ENCODE measurements around the gene SEMA7A. TPM values are rescaled to one million over a fixed set of nuclear protein-coding genes. Genes with fewer than 3 reads are reported as not detected.

Gene SEMA7A
- total RNA-seq, 1 experiment from 2014 or later = 14.3 TPM

GRCh38 chr15:74422265-74422651, 11.5 kb downstream of the SEMA7A start:
- no peak for DNase-seq (ENCODE audit: low spot score)
- in situ Hi-C loops (cut with HindIII; ENCODE audit: low sequenced_read_pairs) = no loop called here

DNA sequence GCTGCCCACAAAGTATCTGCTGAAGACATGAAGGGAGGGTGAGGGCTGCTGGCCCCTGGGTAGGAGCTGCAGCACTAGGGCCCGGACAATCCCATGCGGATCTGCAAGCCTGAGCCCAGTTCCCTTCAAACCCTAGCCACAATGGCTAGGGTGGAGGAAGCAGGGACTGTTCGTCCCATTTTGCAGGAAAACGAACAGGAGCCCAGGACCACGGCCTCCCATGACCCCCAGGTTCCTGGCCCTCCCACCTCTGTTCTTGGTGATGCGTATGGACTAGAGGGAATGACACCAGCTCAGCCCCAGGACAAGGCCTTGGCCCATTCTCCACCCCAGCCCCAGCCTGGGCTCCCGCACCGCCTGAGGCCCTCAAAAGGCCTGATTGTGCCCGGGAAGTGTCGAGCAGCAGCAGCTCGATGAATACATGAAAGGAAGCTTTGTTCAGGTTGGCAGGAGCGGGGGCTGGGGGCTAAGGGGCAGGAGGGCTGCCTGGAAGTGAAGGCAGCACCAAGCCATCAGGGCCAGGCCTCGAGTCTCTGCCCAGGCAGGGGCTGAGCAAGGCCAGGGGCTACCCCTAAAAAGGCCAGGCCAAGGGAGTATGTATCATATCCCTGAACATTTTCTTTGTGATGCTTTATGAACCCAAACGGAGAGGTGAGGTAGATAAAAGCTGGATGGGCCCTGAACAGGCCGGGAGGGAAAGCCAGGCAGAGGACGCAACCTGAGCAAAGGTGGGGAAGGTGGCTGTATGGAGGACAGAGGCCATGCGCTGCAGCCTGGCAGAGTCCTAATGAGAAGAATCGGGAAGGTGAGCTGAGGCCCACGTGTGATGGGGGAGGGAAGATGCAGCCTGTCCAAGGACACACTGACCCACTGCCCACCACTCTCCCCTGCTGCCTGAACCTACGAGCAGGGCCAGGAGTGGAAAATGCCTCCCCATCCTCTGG, 12.2 kb downstream of the SEMA7A start:
- DNase-seq (ENCODE audit: low spot score) = no peak
- in situ Hi-C loops (cut with HindIII; ENCODE audit: low sequenced_read_pairs) = no loop called here

- peak; percentile 68 for DNase-seq (ENCODE audit: low spot score)
- in situ Hi-C loops (cut with HindIII; ENCODE audit: low sequenced_read_pairs) = no loop called here
These were observed 13.4 kb downstream of the SEMA7A start for GRCh38 chr15:74420193-74420905.

- in situ Hi-C loops (cut with HindIII; ENCODE audit: low sequenced_read_pairs) = no loop called here
- no peak for DNase-seq (ENCODE audit: low spot score)
These were observed 14.3 kb downstream of the SEMA7A start for GRCh38 chr15:74419432-74419831.

DNA sequence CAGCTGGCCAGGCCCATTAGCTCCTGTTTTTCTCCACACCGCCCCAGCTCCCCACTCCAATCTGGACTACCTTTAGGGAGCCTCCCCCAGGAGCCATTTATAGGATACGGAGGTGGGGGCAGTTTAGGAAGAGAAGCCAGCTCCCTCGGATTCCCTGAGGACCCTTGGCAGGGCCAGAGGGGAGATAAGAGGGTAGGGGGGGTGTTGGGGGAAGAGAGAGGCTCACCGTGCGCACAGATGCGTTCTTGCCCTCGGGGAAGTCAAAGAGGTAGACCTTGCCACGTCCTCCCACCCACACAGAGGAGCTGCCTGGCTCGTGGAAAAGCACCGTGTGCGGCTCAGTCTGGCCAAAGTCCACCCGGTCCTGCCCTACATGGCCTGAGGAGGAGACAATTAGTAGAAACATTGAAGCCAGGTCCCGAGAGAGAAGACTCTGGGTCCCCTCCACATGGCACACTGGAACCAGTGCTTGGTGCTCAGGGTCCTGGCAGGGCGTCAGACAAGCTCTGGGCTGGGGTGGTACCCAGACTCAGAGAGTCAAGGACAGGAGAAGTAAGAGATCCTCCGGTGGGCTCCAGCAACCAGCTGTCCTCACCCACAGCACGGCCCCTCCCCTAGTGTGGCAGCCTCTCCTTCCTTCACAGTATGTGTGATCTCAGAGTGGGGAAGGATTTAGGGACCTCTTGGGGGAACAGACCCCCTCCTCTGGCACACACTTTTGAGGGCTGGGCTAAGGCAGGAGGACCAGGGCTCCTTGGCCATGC, 15.0 kb downstream of the SEMA7A start:
- in situ Hi-C loops (cut with HindIII; ENCODE audit: low sequenced_read_pairs) = no loop called here
- no peak for DNase-seq (ENCODE audit: low spot score)

GRCh38 chr15:74417670-74418069, 16.1 kb downstream of the SEMA7A start:
- DNase-seq (ENCODE audit: low spot score) = no peak
- in situ Hi-C loops (cut with HindIII; ENCODE audit: low sequenced_read_pairs) = no loop called here

GRCh38 chr15:74417225-74417624, 16.5 kb downstream of the SEMA7A start:
- in situ Hi-C loops (cut with HindIII; ENCODE audit: low sequenced_read_pairs) = no loop called here
- no peak for DNase-seq (ENCODE audit: low spot score)

DNA sequence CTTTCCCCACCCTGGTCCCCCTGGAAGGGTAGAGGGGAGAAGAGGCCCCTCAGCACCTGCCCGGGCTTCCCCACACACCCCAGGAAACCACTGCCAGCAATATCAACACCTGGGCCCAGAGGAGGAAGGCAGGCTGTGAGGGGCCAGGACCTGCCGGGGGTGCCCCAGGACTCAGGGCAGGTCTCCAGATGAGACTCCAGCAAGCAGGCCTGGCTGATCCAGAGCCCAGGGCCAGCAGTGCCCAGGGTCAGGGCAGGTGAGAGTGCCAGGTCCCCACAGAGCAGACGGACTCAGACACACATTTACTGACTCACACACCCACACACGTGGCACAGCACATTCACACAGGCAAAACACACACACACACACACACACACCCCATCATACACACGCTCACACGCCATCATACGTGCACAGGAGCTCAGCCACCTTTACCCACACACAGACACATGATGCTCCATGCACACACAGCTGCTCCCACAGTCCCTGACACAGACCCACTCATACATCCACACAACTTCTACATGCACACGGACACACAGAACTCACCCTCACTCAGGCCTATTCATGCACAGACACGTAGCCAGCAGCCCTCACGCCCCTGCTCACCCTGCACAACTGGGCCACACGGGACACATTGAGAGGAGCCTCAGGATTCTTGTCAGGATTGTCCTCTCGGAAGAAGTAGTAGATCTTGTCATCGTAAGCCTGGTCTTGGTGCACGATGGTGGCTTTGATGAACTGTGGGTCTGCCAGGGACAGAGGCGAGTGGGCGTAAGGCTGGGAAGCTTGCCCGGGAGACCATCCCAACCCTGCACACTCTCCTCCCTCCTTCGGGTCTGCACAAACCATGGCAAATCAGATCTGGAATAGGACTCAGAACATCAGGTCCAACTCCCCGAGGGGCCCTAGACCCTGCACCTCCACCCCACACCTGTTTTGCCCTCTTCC, 17.5 kb downstream of the SEMA7A start:
- no peak for DNase-seq (ENCODE audit: low spot score)
- in situ Hi-C loops (cut with HindIII; ENCODE audit: low sequenced_read_pairs) = no loop called here

- DNase-seq (ENCODE audit: low spot score) = no peak
- in situ Hi-C loops (cut with HindIII; ENCODE audit: low sequenced_read_pairs) = no loop called here
These were observed 19.0 kb downstream of the SEMA7A start for GRCh38 chr15:74414603-74415338.

- DNase-seq (ENCODE audit: low spot score) = no peak
- in situ Hi-C loops (cut with HindIII; ENCODE audit: low sequenced_read_pairs) = no loop called here
These were observed 19.6 kb downstream of the SEMA7A start for GRCh38 chr15:74414081-74414580.

DNA sequence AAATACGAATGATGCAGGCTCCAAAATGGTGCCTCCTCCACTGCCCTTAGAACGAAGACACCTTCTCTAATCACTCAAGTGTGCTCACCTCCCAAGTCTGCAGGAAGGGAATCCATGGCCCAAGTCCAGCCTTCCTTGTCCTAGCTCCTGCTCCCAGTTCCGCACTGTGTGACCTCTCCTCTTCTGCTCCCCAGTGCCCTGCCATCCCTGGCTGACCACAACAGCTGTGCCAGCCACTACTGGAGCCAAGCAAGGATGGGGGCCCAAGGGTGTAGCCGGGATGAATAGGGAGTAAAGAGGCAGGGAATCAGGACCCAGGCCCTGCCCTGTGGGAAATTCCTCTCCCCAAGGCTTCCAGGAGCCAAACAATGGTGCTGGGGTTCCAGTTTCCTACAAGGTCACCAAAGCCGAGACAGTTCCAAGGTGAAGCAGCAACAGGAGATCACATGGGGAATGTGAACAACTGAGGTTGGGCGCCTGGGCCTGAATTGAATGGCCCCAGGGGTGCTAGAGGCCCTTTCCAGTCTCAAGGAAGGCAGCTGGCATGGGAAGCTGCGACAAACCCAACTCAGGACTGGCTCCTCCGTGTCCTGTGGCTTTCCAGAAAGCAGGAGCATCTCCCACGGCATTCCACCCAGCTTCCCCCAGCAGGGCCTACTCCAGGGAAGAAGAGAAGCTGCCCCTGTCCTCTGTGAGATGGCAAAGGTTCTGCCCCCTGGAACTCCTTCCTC, 20.2 kb downstream of the SEMA7A start:
- in situ Hi-C loops (cut with HindIII; ENCODE audit: low sequenced_read_pairs) = no loop called here
- DNase-seq (ENCODE audit: low spot score) = no peak

DNA sequence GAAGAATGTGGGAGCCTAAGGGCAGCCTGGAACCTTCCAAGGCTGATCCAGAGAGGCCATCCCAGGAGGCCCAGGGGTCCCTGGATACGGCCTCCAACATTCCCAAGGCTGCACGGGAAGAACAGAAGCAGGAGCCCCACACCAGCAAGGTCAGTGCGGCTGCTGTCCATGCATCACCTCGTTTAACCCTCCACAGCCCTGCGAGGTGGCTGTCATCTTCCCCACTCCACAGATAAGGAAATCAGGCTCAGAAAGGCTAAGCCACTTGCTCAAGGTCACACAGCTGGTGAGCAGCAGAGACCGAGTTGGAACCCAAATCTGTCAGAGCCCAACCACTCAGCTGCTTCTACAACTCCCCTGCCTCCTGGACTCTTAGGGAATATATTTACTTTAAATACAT, 21.6 kb downstream of the SEMA7A start:
- no peak for DNase-seq (ENCODE audit: low spot score)
- in situ Hi-C loops (cut with HindIII; ENCODE audit: low sequenced_read_pairs) = no loop called here

- no peak for DNase-seq (ENCODE audit: low spot score)
- in situ Hi-C loops (cut with HindIII; ENCODE audit: low sequenced_read_pairs) = no loop called here
These were observed 22.1 kb downstream of the SEMA7A start for GRCh38 chr15:74411686-74412085.

- in situ Hi-C loops (cut with HindIII; ENCODE audit: low sequenced_read_pairs) = no loop called here
These were observed 23.3 kb downstream of the SEMA7A start for GRCh38 chr15:74410502-74410901.

DNA sequence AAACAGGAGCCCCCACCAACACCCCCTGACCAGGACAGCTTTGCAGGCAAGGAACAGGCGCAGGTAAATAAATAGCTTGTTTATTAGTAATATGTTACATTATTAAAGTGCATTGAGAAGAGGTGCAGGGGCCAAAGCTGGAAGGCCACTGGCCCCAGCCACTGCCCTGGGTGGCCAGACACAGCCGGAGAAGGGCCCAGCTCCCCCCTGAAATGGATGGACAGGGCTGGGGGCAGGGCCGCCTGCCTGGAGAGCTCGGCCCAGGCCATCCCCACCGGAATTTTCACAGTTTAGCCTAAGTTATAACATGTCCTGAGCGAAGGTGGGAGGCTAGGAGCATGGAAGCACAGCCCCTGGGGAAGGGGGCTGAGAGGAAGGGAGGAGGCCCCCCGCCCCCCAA, 24.5 kb downstream of the SEMA7A start:
- in situ Hi-C loops (cut with HindIII; ENCODE audit: low sequenced_read_pairs) = no loop called here
- no peak for DNase-seq (ENCODE audit: low spot score)

More at GRCh38 chr15:74410502-74410901, 23.3 kb downstream of the SEMA7A start:
- no peak for DNase-seq (ENCODE audit: low spot score)

GRCh38 chr15:74408815-74409214, 24.9 kb downstream of the SEMA7A start:
- in situ Hi-C loops (cut with HindIII; ENCODE audit: low sequenced_read_pairs) = no loop called here

DNA sequence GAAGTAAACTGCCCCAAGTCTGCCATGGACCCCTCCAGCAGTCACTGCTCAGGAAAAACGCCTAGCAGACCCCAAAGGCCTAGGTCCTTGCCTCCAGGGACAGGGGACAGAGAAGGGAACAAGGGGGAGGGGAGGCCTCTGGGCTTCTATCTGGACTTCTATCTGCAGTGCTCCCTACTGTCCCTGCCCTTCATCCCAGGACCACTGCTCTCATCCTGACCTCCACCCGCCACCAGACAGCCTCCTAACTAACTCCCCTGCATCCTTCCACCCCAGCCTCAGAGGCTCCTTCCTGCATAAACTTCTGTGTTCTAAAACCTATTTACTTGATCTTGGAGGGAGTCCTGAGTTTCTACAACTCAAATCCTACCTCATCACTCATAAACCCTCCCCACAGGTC, 25.4 kb downstream of the SEMA7A start:
- DNase-seq (ENCODE audit: low spot score) = no peak
- in situ Hi-C loops (cut with HindIII; ENCODE audit: low sequenced_read_pairs) = no loop called here

More at GRCh38 chr15:74408815-74409214, 24.9 kb downstream of the SEMA7A start:
- DNase-seq (ENCODE audit: low spot score) = no peak

Data from G401 (cell line).